Kidney (tissue), 14 donors: ENCODE measurements around the gene LRRTM1. TPM values are rescaled to one million over a fixed set of nuclear protein-coding genes. Genes with fewer than 3 reads are reported as not detected.

Experiments used
- DNase-seq, 5 donors: peaks; one replicate each; pipeline ENCODE4 v3.0.0-alpha.2; 2013 to 2020
- FAIRE-seq: peaks from 2 replicates; lab custom pipeline; 2012; peaks lifted over from hg19 to GRCh38; lab: Jason Lieb, UNC
- H3K27ac ChIP-seq, 2 donors: one replicate each; pipeline ENCODE4 v1.7.0; 2013; ENCODE audit warnings: low read depth in 2 of 2, low read length in 2 of 2, inconsistent platforms in 1 of 2
- H3K27me3 ChIP-seq: one replicate; pipeline ENCODE4 v1.7.1; 2013; ENCODE audit warnings: low read length, inconsistent platforms; ENCODE audit not compliant: control insufficient read depth, insufficient read depth
- H3K36me3 ChIP-seq, 3 donors: one replicate each; pipeline versions ENCODE4 v1.7.0 to v1.7.1; 2013; ENCODE audit warnings: low read length in 3 of 3, control low read depth in 1 of 3, inconsistent platforms in 1 of 3; ENCODE audit not compliant: insufficient read depth in 3 of 3, control insufficient read depth in 2 of 3
- H3K4me1 ChIP-seq, 3 donors: one replicate each; pipeline versions ENCODE4 v1.7.0 to v1.7.1; 2013; ENCODE audit warnings: low read length in 3 of 3, inconsistent platforms in 1 of 3, low read depth in 1 of 3; ENCODE audit not compliant: control insufficient read depth in 2 of 3, insufficient read depth in 2 of 3
- H3K4me3 ChIP-seq, 3 donors: one replicate each; pipeline versions ENCODE4 v1.7.0 to v1.8.1; 2013; ENCODE audit warnings: low read length in 3 of 3, control low read depth in 1 of 3, inconsistent platforms in 1 of 3
- H3K9ac ChIP-seq, 3 donors: one replicate each; pipeline versions ENCODE4 v1.7.0 to v1.7.1; 2013; ENCODE audit warnings: low read length in 3 of 3, control low read depth in 1 of 3, inconsistent platforms in 1 of 3
- H3K9me3 ChIP-seq, 3 donors: one replicate each; pipeline versions ENCODE4 v1.7.0 to v1.7.1; 2013; ENCODE audit warnings: low read length in 3 of 3, control low read depth in 1 of 3, inconsistent platforms in 1 of 3; ENCODE audit not compliant: control insufficient read depth in 2 of 3, insufficient read depth in 1 of 3
- CTCF ChIP-seq: IDR thresholded peaks from 3 replicates; pipeline ENCODE4 v1.5.1; 2012; ENCODE audit warnings: mild to moderate bottlenecking, moderate library complexity, borderline replicate concordance; ENCODE audit not compliant: insufficient read depth; ENCODE audit errors: extremely low read depth
- intact Hi-C: fragments of 100-400 bp; cut with DNase I; formaldehyde crosslinking; loops from one replicate; pipeline ENCODE4 v1.11.1; 2022
- polyA plus RNA-seq: library from polyadenylated mRNA; stranded (reverse); fragments of 350-450 nt; fragmentation: Illumina TruSeq; extraction: RNeasy Lipid Tissue Mini Kit (QIAGEN cat#74804); gene quantifications from one replicate; pipeline ENCODE4 v1.2.3, GENCODE V29; 2014; ENCODE audit warnings: low read depth, low replicate concordance; ENCODE audit not compliant: insufficient read depth
- total RNA-seq: library from RNA; stranded (reverse); fragmentation: NEBNext Ultra II Directional; extraction: Animal tissue kit (Norgen Biotek cat#: 25700); gene quantifications from one replicate; pipeline ENCODE4 v1.2.1, GENCODE V29; 2021
- donor health status: control.
- donor health status: control.
- donor health status: control.
- donor health status: control.
- donor health status: control.
- donor health status: DM: yes; HTN: yes; CAD: no.
- donor health status: Normal renal cell carcinoma (clear cell type).

The LRRTM1 gene
- total and polyA plus RNA-seq, 2 donors from 2014 or later: 0.09 to 1.1 TPM

GRCh38 chr2:80293039-80293438 is 11.5 kb downstream of the LRRTM1 start:
- no peak for TF ChIP-seq CTCF
- Histone ChIP-seq H3K9me3 (no peaks in the 10 kb centered on the region), H3K4me1 (no peaks in the 10 kb centered on the region), H3K27me3 (no peaks in the 10 kb centered on the region), H3K4me3 (no peak overlapping the region), H3K9ac (no peak overlapping the region), H3K27ac (no peak overlapping the region), H3K36me3 (no peaks in the 10 kb centered on the region)
- DNase-seq: no peak
- intact Hi-C loops: no loop called here
- no peak for FAIRE-seq

GRCh38 chr2:80292474-80292873 is 12.1 kb downstream of the LRRTM1 start:
- Histone ChIP-seq H3K4me1 (no peaks in the 10 kb centered on the region), H3K9ac (no peak overlapping the region), H3K9me3 (no peaks in the 10 kb centered on the region), H3K27me3 (no peaks in the 10 kb centered on the region), H3K36me3 (no peaks in the 10 kb centered on the region), H3K4me3 (no peak overlapping the region), H3K27ac (no peak overlapping the region)
- intact Hi-C loops: no loop called here
- DNase-seq: no peak
- no peak for FAIRE-seq
- no peak for TF ChIP-seq CTCF

GRCh38 chr2:80291656-80292055 is 12.9 kb downstream of the LRRTM1 start:
- Histone ChIP-seq H3K4me3 (no peak overlapping the region), H3K9ac (no peak overlapping the region), H3K4me1 (no peaks in the 10 kb centered on the region), H3K36me3 (no peaks in the 10 kb centered on the region), H3K27ac (no peak overlapping the region), H3K27me3 (no peaks in the 10 kb centered on the region), H3K9me3 (no peaks in the 10 kb centered on the region)
- FAIRE-seq (no peak), DNase-seq (no peak)
- intact Hi-C loops: no loop called here
- TF ChIP-seq CTCF: no peak

GRCh38 chr2:80288576-80288975 is 16.0 kb downstream of the LRRTM1 start:
- FAIRE-seq: no peak
- intact Hi-C loops: no loop called here
- TF ChIP-seq CTCF: peak; percentile 39
- Histone ChIP-seq H3K36me3 (no peaks in the 10 kb centered on the region), H3K27me3 (no peaks in the 10 kb centered on the region), H3K9ac (no peak overlapping the region), H3K9me3 (no peaks in the 10 kb centered on the region), H3K27ac (no peak overlapping the region), H3K4me1 (no peaks in the 10 kb centered on the region), H3K4me3 (no peak overlapping the region)
- peak in 4 of 5 donors; percentile 60 to 80 (median 66) for DNase-seq
